Measurements from ENCODE around the gene ETS1.

- TF ChIP-seq EZH2 (IDR thresholded peaks at IDR 0.05; ENCODE audit: borderline replicate concordance, low read length), result no peak
- TF ChIP-seq, protein P1, sequence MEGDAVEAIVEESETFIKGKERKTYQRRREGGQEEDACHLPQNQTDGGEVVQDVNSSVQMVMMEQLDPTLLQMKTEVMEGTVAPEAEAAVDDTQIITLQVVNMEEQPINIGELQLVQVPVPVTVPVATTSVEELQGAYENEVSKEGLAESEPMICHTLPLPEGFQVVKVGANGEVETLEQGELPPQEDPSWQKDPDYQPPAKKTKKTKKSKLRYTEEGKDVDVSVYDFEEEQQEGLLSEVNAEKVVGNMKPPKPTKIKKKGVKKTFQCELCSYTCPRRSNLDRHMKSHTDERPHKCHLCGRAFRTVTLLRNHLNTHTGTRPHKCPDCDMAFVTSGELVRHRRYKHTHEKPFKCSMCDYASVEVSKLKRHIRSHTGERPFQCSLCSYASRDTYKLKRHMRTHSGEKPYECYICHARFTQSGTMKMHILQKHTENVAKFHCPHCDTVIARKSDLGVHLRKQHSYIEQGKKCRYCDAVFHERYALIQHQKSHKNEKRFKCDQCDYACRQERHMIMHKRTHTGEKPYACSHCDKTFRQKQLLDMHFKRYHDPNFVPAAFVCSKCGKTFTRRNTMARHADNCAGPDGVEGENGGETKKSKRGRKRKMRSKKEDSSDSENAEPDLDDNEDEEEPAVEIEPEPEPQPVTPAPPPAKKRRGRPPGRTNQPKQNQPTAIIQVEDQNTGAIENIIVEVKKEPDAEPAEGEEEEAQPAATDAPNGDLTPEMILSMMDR (IDR thresholded peaks at IDR 0.05; ENCODE audit: low read length), result no peak
Measured at GRCh38 chr11:128530118-128531074, 57.0 kb downstream of the ETS1 start.

Measured in OCI-LY1 (cell line).